Left lung (tissue), 10 donors: Measurements from ENCODE around the gene KHK. TPM values are rescaled to one million over a fixed set of nuclear protein-coding genes. Genes with fewer than 3 reads are reported as not detected.
A peak's percentile ranks its signal among the peaks of the same experiment; 100 is the strongest.
"Not testable (repeated sequence)": the region's sequence is repeated elsewhere in the genome, so short reads cannot be mapped to it uniquely, and the experiment has no call there.

Experiments
- ATAC-seq: fragments of 200-7000 bp; cut with Tn5 transposase; one replicate; pipeline ENCODE4 v1.9.1; 2020; ENCODE audit warnings: moderate library complexity
- DNase-seq, 4 donors: peaks; one replicate each; pipeline ENCODE4 v3.0.0-alpha.2; 2013 to 2020
- H3K27ac ChIP-seq, 2 donors: fragments of 200-600 bp; sonication (generic) in 1 of 2; one replicate each; pipeline versions ENCODE4 v1.5.0 to v1.8.0; 2020 to 2021
- H3K27me3 ChIP-seq, 2 donors: fragments of 200-600 bp; sonication (generic) in 1 of 2; one replicate each; pipeline versions ENCODE4 v1.5.0 to v1.8.0; 2020 to 2021
- H3K36me3 ChIP-seq, 2 donors: fragments of 200-600 bp; sonication (generic) in 1 of 2; one replicate each; pipeline versions ENCODE4 v1.5.0 to v1.8.0; 2020 to 2021
- H3K4me1 ChIP-seq, 2 donors: fragments of 200-600 bp; one replicate each; pipeline ENCODE4 v1.8.0; 2021
- H3K4me3 ChIP-seq, 2 donors: fragments of 200-600 bp; sonication (generic) in 1 of 2; one replicate each; pipeline versions ENCODE4 v1.5.0 to v1.8.0; 2020 to 2021; ENCODE audit warnings: mild to moderate bottlenecking in 1 of 2
- H3K9me3 ChIP-seq, 2 donors: fragments of 200-600 bp; sonication (generic) in 1 of 2; one replicate each; pipeline versions ENCODE4 v1.5.0 to v1.8.0; 2020 to 2021
- CTCF ChIP-seq, 2 donors: fragments of 200-600 bp; sonication (generic) in 1 of 2; IDR thresholded peaks; one replicate each; pipeline versions ENCODE4 v1.5.0 to v1.8.0; 2021; ENCODE audit warnings: antibody characterized with exemption in 2 of 2
- intact Hi-C, 2 donors: fragments of 100-400 bp; cut with DNase I; formaldehyde crosslinking; loops; one replicate each; pipeline versions ENCODE4 v1.11.2 to v1.14.2; 2022
- polyA plus RNA-seq, 6 donors: library from polyadenylated mRNA; unstranded; fragments of 120-200 nt; gene quantifications; one replicate each; pipeline ENCODE4 v1.2.1, GENCODE V29; 2013; ENCODE audit not compliant: insufficient read length in 6 of 6
- total RNA-seq, 2 donors: library from RNA; stranded (reverse); fragmentation: NEBNext Ultra II Directional; extraction: Animal tissue kit (Norgen Biotek cat#: 25700); gene quantifications; one replicate each; pipeline ENCODE4 v1.2.1, GENCODE V29; 2021
- donor health status: DM: no; HTN: yes; CAD: no.
- donor health status: DM: no; HTN: no; CAD: no.

The KHK gene
- total and polyA plus RNA-seq, 8 donors = 3.8 to 11.5 (median 4.6) TPM

DNA sequence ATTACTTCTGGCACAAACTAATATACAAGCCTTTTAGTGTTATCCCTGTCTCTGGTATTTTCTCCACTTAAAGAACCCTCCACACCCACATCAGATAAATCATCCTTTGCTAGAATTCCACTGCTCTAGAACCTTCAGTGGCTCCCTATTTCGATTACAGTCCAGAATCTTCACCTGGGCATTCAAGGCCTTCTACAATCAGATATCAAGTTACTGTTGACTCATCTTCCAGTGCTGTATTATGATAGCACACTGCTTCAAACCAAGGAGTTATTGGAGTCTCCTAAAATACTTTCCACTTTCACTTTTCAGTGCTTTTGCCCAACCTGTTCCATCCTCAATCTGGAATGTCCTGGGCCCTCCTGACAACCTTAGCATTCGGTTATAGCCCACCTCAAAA is 28.9 kb downstream of the KHK start:
- Histone ChIP-seq H3K27ac (no peak overlapping the region), H3K4me3 (no peak overlapping the region), H3K4me1 (peaks cover 5 to 11% of the 10 kb centered on the region in 2 donors), H3K36me3 (no peaks in the 10 kb centered on the region), H3K9me3 (no peaks in the 10 kb centered on the region), H3K27me3 (peaks cover 16 to 47% of the 10 kb centered on the region in 2 donors)
- DNase-seq (no peak), ATAC-seq (no peak)
- intact Hi-C loops = no loop called here
- TF ChIP-seq CTCF (IDR thresholded peaks at IDR 0.05) = no peak

- no peaks in the 10 kb centered on the region for H3K9me3 ChIP-seq
- H3K4me1 ChIP-seq = peaks cover 5 to 17% of the 10 kb centered on the region in 2 donors
- DNase-seq (no peak), ATAC-seq (no peak)
- no peak overlapping the region for H3K27ac ChIP-seq
- intact Hi-C loops = no loop called here
- peak overlapping the region; percentile 24 to 28 for H3K4me3 ChIP-seq
- TF ChIP-seq CTCF (IDR thresholded peaks at IDR 0.05) = no peak
- peaks cover 16 to 48% of the 10 kb centered on the region in 2 donors for H3K27me3 ChIP-seq
- no peaks in the 10 kb centered on the region for H3K36me3 ChIP-seq
Observed at GRCh38 chr2:27117995-27118524, 31.5 kb downstream of the KHK start.

DNA sequence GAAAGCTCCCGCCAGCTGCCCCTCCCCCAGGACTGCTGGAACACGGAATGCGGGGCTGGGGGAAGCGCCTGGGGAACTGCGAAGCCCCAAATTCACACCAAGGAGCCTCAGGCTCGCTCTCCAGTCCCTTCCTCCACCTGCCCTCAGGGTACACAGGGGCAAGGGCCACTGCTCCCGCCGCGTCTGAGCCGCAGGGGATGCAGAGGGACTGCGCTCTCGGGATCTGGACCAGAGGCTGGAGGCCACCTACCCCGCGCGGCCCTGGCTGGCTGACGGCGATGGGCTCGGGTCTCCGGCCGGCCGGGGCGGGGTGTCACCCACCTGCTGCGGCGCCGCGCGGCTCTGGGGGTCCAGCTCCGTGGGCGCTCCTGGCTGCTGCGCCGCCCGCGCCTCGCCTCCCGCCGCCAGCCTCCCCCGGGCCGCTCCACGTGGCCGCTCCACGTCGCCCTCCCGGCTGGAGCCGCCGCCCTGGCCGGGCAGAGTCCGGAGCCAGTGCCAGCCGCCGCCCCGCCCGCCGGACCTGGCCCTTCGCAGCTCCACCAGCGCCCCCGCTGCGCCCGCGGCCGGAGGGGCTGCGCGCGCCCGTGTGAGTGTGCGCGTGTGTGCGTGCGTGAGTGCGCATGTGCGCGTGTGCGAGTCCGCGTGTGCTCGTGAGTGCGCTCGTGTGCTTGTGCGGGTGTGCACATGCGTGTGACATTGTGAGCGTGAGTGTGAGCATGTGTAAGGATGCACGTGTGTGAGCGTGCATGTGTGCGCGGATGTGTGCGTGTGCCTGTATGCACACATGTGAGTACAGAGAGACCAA is 32.2 kb downstream of the KHK start, which contains the start of gene CGREF1:
Gene CGREF1, minus strand, starts transcription at position 604 of the 805 bp plus-strand sequence. CDS start 14,762 bp downstream, outside the sequence.
- TF ChIP-seq CTCF (IDR thresholded peaks at IDR 0.05) = no peak
- H3K4me1 ChIP-seq = peaks cover 5 to 21% of the 10 kb centered on the region in 2 donors
- peak within 1 kb of the TSS; percentile 24 to 28 for H3K4me3 ChIP-seq
- no peaks in the 10 kb centered on the region for H3K36me3 ChIP-seq
- no peak within 1 kb of the TSS for H3K27ac ChIP-seq
- no peaks in the 10 kb centered on the region for H3K9me3 ChIP-seq
- ATAC-seq (peak; percentile 21), DNase-seq (peak in 1 of 4 donors; percentile 77)
- peaks cover 16 to 48% of the 10 kb centered on the region in 2 donors for H3K27me3 ChIP-seq
- intact Hi-C loops = no loop called here

DNA sequence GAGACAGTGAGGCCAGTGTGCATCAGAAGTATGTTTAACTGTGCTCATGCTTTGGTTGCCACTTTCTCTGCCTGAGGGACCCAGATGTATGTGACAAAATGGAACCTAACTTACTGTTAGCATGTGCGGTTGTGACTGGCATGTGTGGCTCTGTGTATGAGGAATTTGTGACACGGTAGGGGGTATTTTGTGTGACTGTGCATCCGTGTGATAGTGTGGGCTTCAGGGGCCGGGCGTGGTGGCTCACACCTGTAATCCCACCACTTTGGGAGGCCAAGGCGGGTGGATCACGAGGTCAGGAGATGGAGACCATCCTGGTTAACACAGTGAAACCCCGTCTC is 32.7 kb downstream of the KHK start:
- H3K27ac ChIP-seq, H3K9me3 ChIP-seq, H3K36me3 ChIP-seq, intact Hi-C loops, ATAC-seq, DNase-seq: not testable (repeated sequence)
- Histone ChIP-seq H3K4me3 (peak overlapping the region; percentile 24 to 28), H3K27me3 (peaks cover 16 to 48% of the 10 kb centered on the region in 2 donors), H3K4me1 (peaks cover 5 to 26% of the 10 kb centered on the region in 2 donors)

- no peak for TF ChIP-seq CTCF (IDR thresholded peaks at IDR 0.05)
- ATAC-seq (no peak), DNase-seq (no peak)
- Histone ChIP-seq H3K9me3 (no peaks in the 10 kb centered on the region), H3K36me3 (no peaks in the 10 kb centered on the region), H3K4me3 (no peak overlapping the region), H3K4me1 (peaks cover 5 to 26% of the 10 kb centered on the region in 2 donors), H3K27me3 (peaks cover 16 to 38% of the 10 kb centered on the region in 2 donors), H3K27ac (no peak overlapping the region)
- intact Hi-C loops = no loop called here
Observed at GRCh38 chr2:27121906-27122305, 35.3 kb downstream of the KHK start.
